Stimulated activated CD4-positive, alpha-beta T cell treated with anti-CD3 and anti-CD28 coated beads, Interleukin-15, amount 100 ng/mL, for 24 hours (primary cell): Measurements from ENCODE around the gene RPP25L.

Source experiments
- DNase-seq: peaks from one replicate; pipeline ENCODE4 v3.0.0-alpha.2; 2020

RPP25L gene

DNA sequence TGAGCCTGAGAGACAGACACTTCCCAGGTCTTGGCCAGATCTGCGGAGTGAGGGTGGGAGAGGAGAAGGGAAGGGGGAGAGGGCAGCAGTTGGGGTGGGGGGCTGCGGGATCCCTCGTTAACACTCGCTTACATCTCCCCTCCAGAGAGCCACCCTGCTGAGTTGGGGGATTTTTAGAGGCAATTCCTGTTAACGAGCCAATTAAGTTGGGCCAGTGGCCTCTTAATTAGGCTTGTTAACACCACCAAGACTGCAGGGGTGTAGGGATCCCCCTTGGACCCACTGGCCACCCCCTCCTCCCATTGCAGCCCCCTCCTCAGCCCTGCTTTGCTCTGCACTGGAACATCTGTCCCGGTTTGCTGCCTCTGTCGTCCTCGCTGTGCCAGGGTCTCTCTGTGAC, 46.0 kb downstream of the RPP25L start:
- no peak for DNase-seq

DNA sequence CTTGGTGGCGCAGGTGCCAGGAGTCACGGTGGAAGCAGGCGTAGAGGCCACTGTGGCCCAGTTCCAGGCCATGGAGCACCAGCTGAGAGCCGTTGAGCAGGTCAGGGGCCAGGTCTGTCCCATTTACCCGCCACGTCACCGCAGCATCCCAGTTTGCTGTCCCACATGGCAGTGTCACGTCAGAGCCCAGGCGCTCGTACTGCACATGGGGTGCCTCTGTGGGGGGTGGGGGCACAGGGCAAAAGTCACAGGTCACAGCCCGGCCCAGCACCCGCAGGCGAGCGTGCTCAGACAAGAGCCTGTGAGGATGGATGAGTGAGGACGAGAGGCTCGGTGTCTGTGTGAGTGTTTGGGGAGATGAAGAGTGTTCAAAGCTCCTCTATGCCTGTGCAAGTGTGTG, 47.3 kb downstream of the RPP25L start:
- DNase-seq: no peak

DNA sequence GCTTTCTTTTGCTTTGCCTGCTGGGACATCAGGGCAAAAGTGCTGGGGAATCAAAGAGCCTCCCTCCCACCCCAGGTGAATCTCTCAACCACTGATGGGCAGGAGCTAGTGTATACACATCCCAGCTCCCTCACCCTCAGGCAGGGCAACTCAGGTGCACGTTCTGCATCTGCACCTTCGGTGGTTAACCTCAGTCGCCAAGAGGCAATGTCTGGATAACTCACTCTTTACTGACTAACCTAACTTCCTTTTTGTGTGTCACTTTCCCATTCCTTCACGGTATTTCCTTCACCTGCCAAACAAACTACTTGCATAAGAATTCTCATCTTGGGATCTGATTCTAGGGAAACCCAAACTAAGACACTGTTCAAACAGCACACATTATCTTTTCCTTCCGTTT, 48.6 kb downstream of the RPP25L start:
- DNase-seq: no peak

DNA sequence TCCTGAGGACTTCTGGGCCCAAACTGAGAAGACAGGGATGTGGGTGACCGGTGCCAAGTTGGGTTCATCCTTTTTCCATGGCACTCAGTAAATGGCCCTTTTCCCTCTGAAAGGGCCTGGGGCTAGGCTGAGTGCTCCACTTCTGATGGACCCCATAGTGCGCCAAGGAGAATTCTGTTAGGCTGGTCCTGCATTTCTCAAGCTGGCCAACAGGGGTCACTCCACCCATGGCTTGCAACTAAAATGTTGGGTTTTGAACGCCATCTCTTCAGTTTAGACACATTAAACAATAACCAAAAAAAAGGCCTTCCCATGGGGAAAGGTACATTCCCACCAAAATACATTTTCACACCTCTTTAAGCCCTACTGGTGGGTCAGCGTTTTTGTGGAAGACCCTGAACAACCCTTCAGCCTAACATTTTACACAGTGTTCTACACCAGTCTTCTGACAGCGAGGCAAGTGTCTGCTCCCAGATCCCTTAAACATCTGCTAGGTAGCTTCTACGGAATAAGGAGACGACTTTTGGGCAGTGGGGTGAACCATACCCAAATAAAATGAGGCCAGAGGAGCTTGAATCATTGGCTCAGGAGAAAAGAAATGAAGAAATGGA, 49.7 kb downstream of the RPP25L start:
- peak; percentile 63 for DNase-seq

DNA sequence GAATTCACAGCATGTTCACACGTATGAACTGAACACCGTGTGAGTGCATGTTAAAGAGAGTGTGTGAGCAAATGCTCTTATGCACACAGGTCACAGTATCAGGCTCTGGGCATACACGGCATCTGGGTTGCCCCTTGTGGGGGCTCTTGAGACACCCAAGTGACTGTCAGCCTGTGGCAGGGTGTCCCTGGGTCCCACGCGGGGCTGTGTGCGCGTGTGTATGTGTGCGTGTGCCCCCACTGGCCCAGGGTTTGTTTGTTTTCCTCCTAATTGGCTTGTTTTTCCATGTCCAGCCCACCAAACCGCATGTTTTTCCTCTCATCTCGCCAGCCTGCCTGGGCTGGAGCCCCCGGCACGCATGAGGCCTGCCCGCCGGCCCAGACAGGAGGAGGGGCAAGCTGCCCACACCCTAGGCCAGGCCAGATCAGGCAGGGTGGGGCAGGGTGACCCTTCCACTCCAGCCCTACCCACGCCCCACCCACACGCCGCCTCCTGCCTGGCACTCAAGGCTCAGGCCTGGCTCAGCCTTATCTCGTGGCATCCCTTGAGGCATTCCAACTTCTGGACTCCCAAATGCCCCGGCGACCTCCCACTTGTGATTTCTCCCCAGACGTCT, 51.2 kb downstream of the RPP25L start:
- DNase-seq: no peak
